Esophagus squamous epithelium (tissue), 4 donors: ENCODE measurements around the gene COL3A1.
A peak's percentile ranks its signal among the peaks of the same experiment; 100 is the strongest.

Experiments
- POLR2A ChIP-seq, 4 donors: fragments of 450-650 bp; IDR thresholded peaks; one replicate each; pipeline ENCODE4 v1.6.1; 2017; ENCODE audit warnings: antibody characterized with exemption in 4 of 4, mild to moderate bottlenecking in 4 of 4, moderate library complexity in 3 of 4
- TF ChIP-seq, protein P1 (sequence below), 6 experiments: fragments of 450-650 bp in 4 of 6; fragments of 200-600 bp in 2 of 6; sonication (generic) in 2 of 6; IDR thresholded peaks; one replicate each; pipeline ENCODE4 v1.5.1; 2016 to 2019; ENCODE audit warnings: antibody characterized with exemption in 6 of 6, mild to moderate bottlenecking in 4 of 6, moderate library complexity in 4 of 6

DNA sequence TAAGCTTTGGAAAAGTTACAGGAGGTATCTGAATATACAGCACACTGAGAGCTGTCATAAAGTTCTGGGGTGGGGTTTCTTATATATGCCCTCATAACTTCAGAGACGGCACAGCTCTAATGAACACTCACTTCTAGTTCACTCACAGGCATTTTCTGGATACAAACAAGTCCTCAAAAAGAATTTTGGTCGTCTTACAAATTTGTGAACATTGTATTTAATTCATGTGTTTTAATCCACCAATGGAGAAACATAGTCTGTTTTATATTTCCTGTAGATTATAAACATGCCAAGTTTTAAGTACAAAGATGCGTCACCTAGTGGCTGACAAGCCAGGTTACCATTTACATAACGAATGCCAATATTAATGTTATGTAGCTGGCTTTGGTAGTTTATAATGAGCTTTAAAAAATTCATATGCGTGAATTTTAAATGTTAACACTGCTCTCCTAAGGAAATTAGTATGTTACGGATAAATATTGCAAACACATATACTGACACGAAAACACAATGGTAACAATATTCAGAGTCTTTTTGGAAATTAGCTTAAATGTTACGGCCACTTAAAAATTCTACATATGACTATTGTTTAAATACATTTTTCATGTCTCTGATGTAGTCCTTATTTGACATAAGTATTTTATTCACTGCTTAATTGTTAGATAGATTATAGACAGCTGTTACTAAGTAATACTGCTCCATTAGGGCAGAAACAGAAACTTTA lies 2.5 kb downstream of the COL3A1 start:
- TF ChIP-seq, protein P1, sequence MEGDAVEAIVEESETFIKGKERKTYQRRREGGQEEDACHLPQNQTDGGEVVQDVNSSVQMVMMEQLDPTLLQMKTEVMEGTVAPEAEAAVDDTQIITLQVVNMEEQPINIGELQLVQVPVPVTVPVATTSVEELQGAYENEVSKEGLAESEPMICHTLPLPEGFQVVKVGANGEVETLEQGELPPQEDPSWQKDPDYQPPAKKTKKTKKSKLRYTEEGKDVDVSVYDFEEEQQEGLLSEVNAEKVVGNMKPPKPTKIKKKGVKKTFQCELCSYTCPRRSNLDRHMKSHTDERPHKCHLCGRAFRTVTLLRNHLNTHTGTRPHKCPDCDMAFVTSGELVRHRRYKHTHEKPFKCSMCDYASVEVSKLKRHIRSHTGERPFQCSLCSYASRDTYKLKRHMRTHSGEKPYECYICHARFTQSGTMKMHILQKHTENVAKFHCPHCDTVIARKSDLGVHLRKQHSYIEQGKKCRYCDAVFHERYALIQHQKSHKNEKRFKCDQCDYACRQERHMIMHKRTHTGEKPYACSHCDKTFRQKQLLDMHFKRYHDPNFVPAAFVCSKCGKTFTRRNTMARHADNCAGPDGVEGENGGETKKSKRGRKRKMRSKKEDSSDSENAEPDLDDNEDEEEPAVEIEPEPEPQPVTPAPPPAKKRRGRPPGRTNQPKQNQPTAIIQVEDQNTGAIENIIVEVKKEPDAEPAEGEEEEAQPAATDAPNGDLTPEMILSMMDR (IDR thresholded peaks at IDR 0.05): peak in 3 of 6 experiments; percentile 29 to 44 (median 31)
- no peak for TF ChIP-seq POLR2A (IDR thresholded peaks at IDR 0.05)
